Esophagus squamous epithelium (tissue), 5 donors: ENCODE results near the gene LYRM9. TPM values are rescaled to one million over a fixed set of nuclear protein-coding genes. Genes with fewer than 3 reads are reported as not detected.
A peak's percentile ranks its signal among the peaks of the same experiment; 100 is the strongest.

Source experiments
- DNase-seq: peaks from one replicate; lab custom pipeline; 2025; lab: John Stamatoyannopoulos, UW
- H3K27ac ChIP-seq, 4 donors: fragments of 200-600 bp; sonication (generic); one replicate each; pipeline ENCODE4 v1.5.1; 2016 to 2019; ENCODE audit warnings: mild to moderate bottlenecking in 1 of 4
- H3K27me3 ChIP-seq, 4 donors: fragments of 200-600 bp; sonication (generic); 1 replicate in 3 of 4; 2 replicates in 1 of 4; pipeline versions ENCODE4 v1.5.1 to v1.6.0; 2017 to 2021; ENCODE audit warnings: antibody characterized with exemption in 1 of 4
- H3K36me3 ChIP-seq, 3 donors: fragments of 200-600 bp; sonication (generic); one replicate each; pipeline ENCODE4 v1.5.1; 2016 to 2019
- H3K4me1 ChIP-seq, 3 donors: fragments of 200-600 bp; sonication (generic); one replicate each; pipeline ENCODE4 v1.5.1; 2017 to 2019
- H3K4me3 ChIP-seq, 4 donors: fragments of 200-600 bp; sonication (generic); 1 replicate in 3 of 4; 2 replicates in 1 of 4; pipeline ENCODE4 v1.5.1; 2016 to 2019; ENCODE audit warnings: mild to moderate bottlenecking in 2 of 4, moderate library complexity in 1 of 4
- H3K9me3 ChIP-seq, 3 donors: fragments of 200-600 bp; sonication (generic); one replicate each; pipeline ENCODE4 v1.5.1; 2016 to 2019
- POLR2A ChIP-seq, 4 donors: fragments of 450-650 bp; IDR thresholded peaks; one replicate each; pipeline ENCODE4 v1.6.1; 2017; ENCODE audit warnings: antibody characterized with exemption in 4 of 4, mild to moderate bottlenecking in 4 of 4, moderate library complexity in 3 of 4
- WGBS, 2 donors: methylation state at CpG; one replicate each; pipeline ENCODE4 v1.1.5; 2018; 5-methylcytosine and 5-hydroxymethylcytosine counted together
- intact Hi-C: fragments of 100-400 bp; cut with DNase I; formaldehyde crosslinking; loops from one replicate; pipeline ENCODE4 v1.15.0; 2022
- total RNA-seq, 4 donors: library from RNA; depleted of rRNA; stranded (reverse); fragments of >200 nt; gene quantifications; one replicate each; pipeline ENCODE4 v1.1.0, GENCODE V29; 2016
- TF ChIP-seq, protein P1 (sequence below), 6 experiments: fragments of 450-650 bp in 4 of 6; fragments of 200-600 bp in 2 of 6; sonication (generic) in 2 of 6; IDR thresholded peaks; one replicate each; pipeline ENCODE4 v1.5.1; 2016 to 2019; ENCODE audit warnings: antibody characterized with exemption in 6 of 6, mild to moderate bottlenecking in 4 of 6, moderate library complexity in 4 of 6
- donor health status: DM: yes; HTN: yes; CAD: no.

Gene LYRM9
- total RNA-seq, 4 donors from 2014 or later: 1.7 to 9.8 (median 6.1) TPM

DNA sequence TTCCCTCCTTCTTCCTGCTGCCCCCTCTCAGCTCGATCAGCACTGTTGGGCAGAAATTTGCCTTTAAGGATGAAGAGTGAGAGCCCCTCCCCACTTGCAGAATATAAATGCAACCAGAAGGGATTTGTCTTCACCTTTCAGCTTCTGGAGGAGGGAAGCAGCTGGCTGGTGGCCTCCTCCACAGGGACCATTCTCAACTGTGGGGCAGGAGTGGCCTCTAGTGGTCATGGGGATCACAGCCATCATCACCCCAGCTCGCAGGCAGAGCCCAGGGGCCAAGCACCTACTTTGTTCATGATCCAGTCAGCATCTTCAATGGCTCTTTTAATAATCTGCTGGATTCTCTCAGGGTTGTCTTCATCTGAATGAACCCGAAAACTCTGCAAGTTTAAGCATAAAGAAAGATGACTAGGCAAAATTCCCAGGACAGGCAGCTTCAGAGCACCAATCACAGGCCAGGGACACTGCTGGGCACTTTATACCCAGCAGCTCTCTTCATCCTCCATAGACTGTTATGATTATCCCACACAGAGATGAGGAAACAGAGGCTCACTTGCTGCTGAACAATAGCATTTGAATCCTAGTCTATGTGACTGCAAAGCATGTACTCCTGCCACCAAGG, 13.1 kb downstream of the LYRM9 start:
- TF ChIP-seq, protein P1, sequence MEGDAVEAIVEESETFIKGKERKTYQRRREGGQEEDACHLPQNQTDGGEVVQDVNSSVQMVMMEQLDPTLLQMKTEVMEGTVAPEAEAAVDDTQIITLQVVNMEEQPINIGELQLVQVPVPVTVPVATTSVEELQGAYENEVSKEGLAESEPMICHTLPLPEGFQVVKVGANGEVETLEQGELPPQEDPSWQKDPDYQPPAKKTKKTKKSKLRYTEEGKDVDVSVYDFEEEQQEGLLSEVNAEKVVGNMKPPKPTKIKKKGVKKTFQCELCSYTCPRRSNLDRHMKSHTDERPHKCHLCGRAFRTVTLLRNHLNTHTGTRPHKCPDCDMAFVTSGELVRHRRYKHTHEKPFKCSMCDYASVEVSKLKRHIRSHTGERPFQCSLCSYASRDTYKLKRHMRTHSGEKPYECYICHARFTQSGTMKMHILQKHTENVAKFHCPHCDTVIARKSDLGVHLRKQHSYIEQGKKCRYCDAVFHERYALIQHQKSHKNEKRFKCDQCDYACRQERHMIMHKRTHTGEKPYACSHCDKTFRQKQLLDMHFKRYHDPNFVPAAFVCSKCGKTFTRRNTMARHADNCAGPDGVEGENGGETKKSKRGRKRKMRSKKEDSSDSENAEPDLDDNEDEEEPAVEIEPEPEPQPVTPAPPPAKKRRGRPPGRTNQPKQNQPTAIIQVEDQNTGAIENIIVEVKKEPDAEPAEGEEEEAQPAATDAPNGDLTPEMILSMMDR (IDR thresholded peaks at IDR 0.05): peak; percentile 51 to 86 (median 70)
- no peak for TF ChIP-seq POLR2A (IDR thresholded peaks at IDR 0.05)
- H3K4me3 ChIP-seq: no peak overlapping the region
- H3K27ac ChIP-seq: no peak overlapping the region
- H3K27me3 ChIP-seq: no peaks in the 10 kb centered on the region
- intact Hi-C loops: loop anchor here (5.0 kb wide), 2 partner anchors 78 to 118 kb away; partner anchors contain the start of gene NOS2
- no peak for DNase-seq
- H3K4me1 ChIP-seq: no peaks in the 10 kb centered on the region
- H3K9me3 ChIP-seq: no peaks in the 10 kb centered on the region
- 17 to 40% methylated on average over 1 of the region's 3 CpGs for WGBS, 2 donors
- H3K36me3 ChIP-seq: peaks cover 0 to 26% (median 0%) of the 10 kb centered on the region in 3 donors

- TF ChIP-seq POLR2A (IDR thresholded peaks at IDR 0.05): no peak
- TF ChIP-seq, protein P1 (IDR thresholded peaks at IDR 0.05): no peak
- Histone ChIP-seq H3K9me3 (no peaks in the 10 kb centered on the region), H3K27me3 (no peaks in the 10 kb centered on the region), H3K4me1 (no peaks in the 10 kb centered on the region), H3K36me3 (peaks cover 0 to 26% (median 0%) of the 10 kb centered on the region in 3 donors), H3K4me3 (no peak overlapping the region), H3K27ac (no peak overlapping the region)
- intact Hi-C loops: loop anchor here (5.0 kb wide), 1 partner anchor 77 kb away; the partner anchor contains the start of gene NOS2
- WGBS, 2 donors: 73 to 81% methylated on average over 10 to 13 of the region's 13 CpGs
- DNase-seq: no peak
Measured at GRCh38 chr17:27878776-27879562, 14.2 kb downstream of the LYRM9 start.

DNA sequence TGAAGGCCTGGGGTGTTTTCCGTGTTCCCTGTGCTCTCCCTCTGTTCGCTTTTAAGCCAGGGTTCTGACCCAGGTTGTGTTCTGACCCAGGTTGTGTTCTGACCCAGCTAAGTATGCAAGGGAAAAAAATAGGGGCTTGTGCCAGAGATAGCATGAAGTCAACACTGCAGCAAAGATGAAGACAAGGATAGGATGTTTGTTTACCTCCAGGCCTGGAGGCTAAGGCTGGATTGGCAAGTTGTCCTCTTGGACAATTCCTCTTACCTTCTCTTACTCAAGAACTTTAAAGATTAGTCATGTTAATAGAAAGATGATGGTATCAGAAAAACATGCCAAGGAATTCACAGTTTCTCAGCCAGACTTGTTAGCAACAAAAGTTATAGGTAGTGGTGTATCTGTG, 19.4 kb downstream of the LYRM9 start:
- H3K27ac ChIP-seq: no peak overlapping the region
- H3K9me3 ChIP-seq: no peaks in the 10 kb centered on the region
- no peak for DNase-seq
- TF ChIP-seq, protein P1 (IDR thresholded peaks at IDR 0.05): no peak
- TF ChIP-seq POLR2A (IDR thresholded peaks at IDR 0.05): no peak
- H3K4me1 ChIP-seq: no peaks in the 10 kb centered on the region
- 56 to 57% methylated on average over 1 to 2 of the region's 2 CpGs for WGBS, 2 donors
- intact Hi-C loops: no loop called here
- H3K27me3 ChIP-seq: no peaks in the 10 kb centered on the region
- no peak overlapping the region for H3K4me3 ChIP-seq
- peaks cover 0 to 15% (median 0%) of the 10 kb centered on the region in 3 donors for H3K36me3 ChIP-seq

- TF ChIP-seq, protein P1 (IDR thresholded peaks at IDR 0.05): no peak
- H3K9me3 ChIP-seq: no peaks in the 10 kb centered on the region
- H3K27me3 ChIP-seq: no peaks in the 10 kb centered on the region
- DNase-seq: no peak
- WGBS, 2 donors: 82 to 83% methylated on average over 2 of the region's 2 CpGs
- peaks cover 0 to 11% (median 0%) of the 10 kb centered on the region in 3 donors for H3K36me3 ChIP-seq
- no peaks in the 10 kb centered on the region for H3K4me1 ChIP-seq
- intact Hi-C loops: no loop called here
- H3K4me3 ChIP-seq: no peak overlapping the region
- H3K27ac ChIP-seq: no peak overlapping the region
Measured at GRCh38 chr17:27873211-27873610, 20.0 kb downstream of the LYRM9 start.

DNA sequence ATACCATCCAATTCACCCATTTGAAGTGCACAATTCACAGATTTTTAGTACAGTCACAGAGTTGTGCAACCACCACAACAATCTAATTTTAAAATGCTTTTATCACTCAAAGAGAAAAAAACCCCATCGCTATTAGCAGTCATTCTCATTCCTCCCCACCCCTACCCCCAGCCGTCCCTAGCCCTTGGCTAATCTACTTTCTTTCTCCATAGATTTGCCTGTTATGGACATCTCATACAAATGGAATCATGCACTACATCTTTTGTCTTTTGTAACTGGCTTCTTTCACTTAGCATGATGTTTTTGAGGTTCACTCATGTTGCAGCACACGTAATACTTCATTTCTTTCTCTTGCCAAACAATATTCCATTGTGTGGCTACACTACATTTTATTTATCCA, 20.4 kb downstream of the LYRM9 start:
- no peaks in the 10 kb centered on the region for H3K4me1 ChIP-seq
- H3K27ac ChIP-seq: no peak overlapping the region
- no peaks in the 10 kb centered on the region for H3K27me3 ChIP-seq
- TF ChIP-seq, protein P1 (IDR thresholded peaks at IDR 0.05): no peak
- TF ChIP-seq POLR2A (IDR thresholded peaks at IDR 0.05): no peak
- H3K9me3 ChIP-seq: no peaks in the 10 kb centered on the region
- H3K4me3 ChIP-seq: no peak overlapping the region
- intact Hi-C loops: no loop called here
- peaks cover 0 to 7% (median 0%) of the 10 kb centered on the region in 3 donors for H3K36me3 ChIP-seq
- no peak for DNase-seq
- 92 to 98% methylated on average over 3 of the region's 3 CpGs for WGBS, 2 donors
